GM18511 (cell line): ENCODE measurements around the gene CCL27.

ENCODE experiments used
- ATAC-seq: cut with Tn5 transposase; IDR thresholded peaks from one replicate; pipeline ENCODE4 v1.9.1; 2021; ENCODE audit warnings: mild to moderate bottlenecking, moderate library complexity; ENCODE audit not compliant: unreplicated experiment

CCL27 gene, protein sequence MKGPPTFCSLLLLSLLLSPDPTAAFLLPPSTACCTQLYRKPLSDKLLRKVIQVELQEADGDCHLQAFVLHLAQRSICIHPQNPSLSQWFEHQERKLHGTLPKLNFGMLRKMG

DNA sequence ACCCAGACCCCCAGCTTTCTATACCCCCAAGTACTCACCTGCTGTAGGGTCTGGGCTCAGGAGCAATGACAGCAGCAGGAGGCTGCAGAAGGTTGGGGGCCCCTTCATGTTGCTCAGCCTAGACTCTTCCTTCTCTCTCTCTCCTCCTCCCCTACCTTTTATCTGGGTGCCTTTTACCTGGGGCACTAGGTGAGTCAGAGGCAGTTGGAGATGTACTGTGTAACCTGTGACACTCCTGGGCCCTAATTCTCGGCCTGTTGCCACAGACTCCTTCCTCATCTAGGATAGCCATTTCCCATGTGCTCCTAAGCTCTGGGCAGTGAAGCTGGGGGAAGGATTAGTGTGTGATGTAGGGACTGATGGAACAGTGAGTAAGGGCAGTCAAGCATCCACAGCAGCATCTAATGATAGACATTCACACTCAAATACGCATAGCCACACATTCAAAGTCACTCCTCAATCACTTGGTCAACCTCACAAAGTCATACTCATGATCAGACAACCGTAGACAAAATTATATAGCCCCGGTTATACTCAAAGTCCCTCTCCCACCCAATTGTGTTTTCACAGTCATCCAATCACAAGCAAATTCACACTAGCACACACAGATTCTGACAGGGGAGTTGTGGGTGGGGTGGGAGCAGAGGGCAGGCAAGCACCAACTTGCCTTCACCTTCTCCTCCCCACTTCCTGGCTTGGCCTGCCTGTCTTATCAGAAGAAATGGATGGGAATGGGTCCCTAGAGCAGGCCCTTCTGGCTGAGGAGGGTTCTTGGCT, at the start of gene CCL27:
CCL27 (minus strand) TSS at position 132 of the 777 bp plus-strand sequence; CDS start at position 108, 24 bp downstream.
- no peak for ATAC-seq

DNA sequence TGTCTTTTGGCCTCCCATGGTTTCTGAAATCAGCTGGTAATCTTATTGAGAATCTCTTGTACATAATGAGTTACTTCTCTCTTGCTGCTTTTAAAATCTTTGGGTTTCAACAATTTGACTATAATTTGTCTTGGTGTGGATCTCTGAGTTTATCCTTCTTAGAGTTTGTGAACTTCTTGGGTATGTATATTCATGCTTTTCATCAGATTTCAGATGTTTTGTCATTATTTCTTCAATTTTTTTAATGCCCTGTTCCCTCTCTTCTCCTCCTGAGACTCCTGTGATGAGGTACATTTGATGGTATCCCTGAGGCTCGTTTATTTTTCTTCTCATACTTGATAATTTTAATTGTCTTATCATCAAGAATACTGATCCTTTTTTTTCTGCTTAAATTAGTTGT, 49.7 kb upstream of the CCL27 start:
- ATAC-seq: no peak

DNA sequence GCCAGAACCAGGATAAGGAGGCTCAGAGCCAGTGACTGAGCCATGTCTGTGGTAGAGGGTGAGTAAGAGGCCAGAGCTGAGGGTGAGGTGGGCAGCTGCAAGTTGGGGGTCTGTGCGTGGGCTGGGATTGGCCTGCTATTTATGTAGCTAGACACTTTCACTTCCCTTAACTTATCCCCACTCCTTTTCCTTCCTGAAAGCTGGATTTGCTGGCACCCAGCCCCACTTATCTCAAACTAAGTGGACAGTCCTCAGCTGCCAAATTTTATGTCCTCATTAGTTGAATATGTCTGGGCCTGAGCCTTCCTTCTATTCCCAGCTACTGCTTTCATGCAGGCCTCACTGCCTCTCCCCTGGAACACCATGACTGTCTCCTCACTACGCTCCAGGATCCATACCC, 47.6 kb upstream of the CCL27 start, which contains the start of gene CCL21:
CCL21 (minus strand) TSS at position 114 of the 400 bp plus-strand sequence; CDS start at position 44, 70 bp downstream.
- no peak for ATAC-seq

DNA sequence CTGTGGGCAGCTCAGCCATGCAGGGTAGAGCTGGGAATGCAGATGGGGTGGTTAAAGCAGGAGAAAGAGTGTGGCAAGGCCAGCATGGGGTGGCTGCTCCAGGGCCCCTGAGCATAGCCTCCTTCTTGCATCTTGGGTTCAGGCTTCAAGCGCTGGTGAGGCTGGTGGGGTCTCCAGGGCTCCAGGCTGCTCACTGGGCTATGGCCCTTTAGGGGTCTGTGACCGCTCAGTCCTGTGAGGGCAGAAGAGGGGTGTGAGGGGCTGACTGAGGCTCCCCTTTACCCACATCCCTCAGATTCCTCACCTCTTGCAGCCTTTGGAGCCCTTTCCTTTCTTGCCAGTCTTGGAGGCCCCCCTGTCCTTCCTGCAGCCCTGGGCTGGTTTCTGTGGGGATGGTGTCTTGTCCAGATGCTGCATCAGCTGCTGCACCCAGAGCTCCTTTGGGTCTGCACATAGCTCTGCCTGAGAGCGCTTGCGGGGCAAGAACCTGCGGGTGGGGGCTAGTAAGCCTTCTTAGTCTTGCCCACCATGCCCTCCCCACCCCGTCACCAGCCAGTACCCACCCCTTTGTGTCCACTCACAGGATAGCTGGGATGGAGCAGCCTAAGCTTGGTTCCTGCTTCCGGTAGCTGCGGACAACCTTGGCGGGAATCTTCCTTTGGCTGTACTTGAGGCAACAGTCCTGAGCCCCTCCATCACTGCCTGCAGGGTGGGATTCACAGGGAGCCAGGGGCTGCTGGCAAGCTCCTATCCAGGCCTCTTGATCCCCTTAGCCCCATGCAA, 46.9 kb upstream of the CCL27 start:
- no peak for ATAC-seq

DNA sequence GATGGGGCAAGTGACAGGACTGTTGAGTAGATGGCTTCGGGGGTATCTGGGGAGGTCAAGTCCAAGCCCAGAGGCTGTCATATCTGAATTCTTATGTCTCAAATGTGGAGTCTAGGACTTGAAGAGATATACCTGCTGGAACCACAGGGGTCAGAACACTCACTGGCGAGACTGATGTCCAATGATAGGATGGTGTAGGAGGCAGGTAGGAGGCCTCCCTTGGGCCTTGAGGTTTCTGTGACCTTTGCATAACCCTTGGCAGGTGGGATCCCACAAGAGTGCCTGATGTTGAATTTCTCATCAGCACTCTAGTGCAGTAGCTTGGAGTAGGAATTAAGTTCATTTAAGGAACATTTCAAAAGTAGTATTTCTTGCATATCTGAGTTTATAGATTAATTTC, 44.7 kb upstream of the CCL27 start:
- no peak for ATAC-seq

DNA sequence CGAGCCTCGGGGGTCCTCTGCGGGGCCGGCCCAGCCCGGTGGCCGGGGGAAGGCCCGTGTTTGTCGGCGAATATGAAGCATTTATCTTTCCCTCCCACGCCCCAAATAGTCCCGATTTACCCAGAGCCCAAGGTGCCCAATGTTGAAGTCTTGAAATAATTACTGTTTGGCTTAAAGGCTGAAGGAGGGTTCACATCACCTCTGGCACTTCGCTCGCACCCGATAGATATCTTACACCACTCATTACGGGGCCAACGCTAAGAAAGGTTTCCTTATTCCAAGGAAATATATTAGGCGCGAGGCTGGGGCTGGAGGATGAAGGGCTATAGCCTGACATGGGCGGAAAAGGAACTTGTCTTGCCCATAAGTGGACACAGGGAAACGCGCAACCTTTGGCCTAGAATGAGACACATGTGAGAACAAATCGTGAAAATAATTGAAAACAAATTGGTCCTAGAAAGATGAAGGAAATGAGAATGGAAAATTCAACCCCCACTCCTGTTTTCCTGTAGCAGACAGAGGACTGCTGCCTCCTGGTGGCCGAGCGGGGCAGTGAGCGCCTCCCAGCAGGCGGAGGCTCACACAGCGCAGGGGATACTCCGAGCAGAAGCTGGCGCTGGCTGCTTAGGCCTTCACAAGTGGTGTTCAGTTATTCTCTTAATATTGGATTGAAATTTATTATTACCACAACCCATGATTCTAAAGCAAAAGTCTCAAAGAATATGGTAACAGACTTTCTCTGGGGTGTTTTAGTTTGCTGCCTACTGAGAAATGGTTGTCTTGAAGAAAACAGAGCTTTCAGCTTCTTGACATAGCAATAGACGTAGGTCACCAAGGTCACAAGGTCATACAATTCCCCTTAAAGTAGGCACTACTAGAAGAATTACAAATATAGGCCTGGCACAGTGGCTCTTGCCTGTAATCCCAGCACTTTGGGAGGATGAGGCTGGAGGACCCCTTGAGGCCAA, 39.6 kb upstream of the CCL27 start:
- peak; percentile 91 for ATAC-seq

DNA sequence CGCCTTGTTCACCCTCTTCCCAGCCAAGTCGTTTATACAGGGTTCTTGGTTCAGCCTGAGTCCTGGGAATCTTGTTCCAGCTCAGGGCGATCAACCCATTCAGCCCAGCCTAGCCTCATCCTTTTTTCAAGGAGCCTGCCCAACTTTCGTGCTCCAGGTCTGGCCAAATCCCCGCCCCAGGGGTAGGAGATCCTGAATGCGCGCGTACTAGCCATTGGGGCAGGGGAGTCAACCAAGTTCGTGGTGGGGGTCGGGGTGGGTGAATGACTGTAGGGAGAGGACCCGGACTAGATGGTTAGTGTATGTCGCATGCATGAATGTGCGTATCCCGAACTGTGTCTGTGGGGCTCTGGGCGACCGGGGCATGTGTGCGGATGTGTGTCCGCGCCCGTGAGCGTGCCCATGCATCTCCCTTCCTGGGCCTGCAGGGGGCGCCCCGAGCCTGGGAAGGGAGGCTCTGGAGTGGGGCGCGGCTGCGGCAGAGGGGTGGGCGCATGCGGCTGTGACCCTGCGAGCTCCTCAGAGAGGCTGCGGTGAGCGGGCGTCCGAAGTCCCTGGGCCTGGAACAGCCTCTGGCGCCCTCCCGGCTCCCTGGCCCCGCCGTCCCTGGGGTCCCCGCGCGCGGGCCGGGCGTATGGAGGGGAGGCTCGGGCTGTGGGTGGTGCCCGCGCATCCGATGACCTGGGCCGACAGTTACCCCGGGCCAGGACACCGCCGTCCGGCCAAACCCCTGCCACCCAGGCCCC, 38.7 kb upstream of the CCL27 start:
- ATAC-seq: peak; percentile 63

DNA sequence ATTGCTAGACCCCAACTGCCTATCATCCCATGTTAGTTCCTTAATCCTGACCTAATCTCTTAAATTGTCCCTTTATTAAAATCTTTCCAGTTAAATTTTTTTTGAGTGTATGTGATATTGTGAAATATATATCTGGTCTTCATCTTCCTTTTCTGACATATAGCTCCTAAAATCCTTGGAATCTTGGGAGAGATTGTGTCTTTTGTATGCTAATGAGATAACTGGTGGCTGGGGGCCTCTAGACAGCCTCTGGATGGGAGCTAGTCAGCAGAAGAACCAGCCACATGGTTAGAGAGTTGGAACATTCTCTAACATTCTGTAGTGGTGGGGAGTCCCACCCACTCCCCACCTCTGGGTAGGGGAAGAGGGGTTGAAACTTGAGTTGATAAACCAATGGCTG, 32.4 kb upstream of the CCL27 start:
- ATAC-seq: no peak

DNA sequence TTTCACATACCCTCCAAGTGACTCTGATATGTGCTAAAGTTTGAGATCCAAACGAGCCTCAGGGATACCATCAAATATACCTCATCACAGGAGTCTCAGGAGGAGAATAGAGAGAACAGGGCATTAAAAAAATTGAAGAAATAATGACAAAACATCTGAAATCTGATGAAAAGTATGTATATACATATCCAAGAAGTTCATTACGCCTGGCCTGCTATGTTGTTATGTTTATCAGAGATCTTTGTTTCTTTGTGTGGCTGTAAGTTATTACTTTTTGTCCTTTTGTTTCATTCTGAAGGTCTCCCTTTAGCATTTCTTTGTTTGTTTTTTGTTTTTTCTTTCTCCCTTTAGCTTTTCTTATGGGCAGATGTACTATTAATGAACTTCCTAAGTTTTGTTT, 31.1 kb upstream of the CCL27 start:
- ATAC-seq: no peak

DNA sequence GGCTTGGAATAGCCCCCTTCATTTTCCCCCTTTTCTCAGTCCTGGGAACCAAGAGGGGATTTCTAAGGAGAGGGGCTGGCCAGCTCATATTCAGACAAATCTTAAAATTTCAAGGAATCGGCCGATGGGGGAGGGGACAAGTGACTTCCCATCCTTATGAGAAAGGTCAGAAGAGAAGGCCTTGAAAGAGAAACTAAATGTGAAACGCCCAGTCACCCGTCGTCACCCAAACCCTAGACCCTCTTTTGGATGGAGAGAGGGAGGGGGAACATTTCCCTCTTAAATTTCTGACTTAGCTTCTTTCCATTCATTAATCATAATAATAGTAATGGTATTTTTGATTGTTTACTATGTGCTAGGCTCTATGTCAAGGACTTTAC, 29.5 kb upstream of the CCL27 start:
- ATAC-seq: no peak

DNA sequence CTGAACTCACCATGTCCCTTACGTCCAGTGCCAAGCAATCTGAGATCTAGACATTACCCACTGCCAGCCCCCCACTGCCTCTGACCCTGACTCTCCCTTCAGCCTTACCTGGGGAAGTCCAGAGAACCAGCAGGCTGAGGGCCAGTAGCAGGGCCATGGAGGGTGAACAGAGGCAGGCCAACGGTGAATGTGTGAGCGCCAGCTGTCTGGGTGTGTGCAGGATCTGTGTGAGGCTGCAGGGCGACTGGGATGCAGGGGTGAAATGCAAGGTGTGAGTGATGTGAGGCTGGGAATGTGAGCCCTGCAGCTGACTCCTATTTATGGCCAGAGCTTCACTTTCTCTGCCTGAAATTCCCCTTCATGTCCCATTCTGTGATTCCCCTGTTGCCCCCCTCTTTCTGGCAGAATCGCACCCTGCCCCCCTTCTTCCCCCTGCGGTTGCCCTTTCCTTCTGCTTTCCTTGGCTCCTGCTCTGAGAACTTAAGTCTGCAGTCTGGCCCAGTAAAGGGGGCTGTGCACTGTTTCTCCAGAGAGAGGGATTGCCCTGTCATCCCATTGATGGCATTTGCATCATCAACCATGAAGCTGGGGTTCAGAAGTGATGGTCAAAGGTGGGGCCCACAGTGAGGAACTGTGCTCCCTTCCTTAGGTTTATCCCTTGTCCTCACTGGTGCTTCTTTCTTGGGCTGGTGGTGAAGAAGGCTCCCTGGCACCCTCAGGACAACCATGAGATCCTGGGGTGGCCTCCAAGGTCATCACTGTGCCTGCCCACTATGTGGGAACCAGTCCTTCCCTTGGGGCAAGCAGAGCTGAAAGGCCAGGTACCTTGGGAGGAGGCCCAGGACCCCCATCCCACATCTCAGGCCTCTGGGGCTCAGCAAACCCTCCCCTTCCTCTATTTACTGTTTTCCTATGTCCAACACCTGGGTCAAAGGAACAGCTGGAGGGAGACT, 28.8 kb upstream of the CCL27 start, which contains the start of gene CCL19:
CCL19 (minus strand) TSS at position 294 of the 953 bp plus-strand sequence; CDS start at position 157, 137 bp downstream.
- no peak for ATAC-seq

DNA sequence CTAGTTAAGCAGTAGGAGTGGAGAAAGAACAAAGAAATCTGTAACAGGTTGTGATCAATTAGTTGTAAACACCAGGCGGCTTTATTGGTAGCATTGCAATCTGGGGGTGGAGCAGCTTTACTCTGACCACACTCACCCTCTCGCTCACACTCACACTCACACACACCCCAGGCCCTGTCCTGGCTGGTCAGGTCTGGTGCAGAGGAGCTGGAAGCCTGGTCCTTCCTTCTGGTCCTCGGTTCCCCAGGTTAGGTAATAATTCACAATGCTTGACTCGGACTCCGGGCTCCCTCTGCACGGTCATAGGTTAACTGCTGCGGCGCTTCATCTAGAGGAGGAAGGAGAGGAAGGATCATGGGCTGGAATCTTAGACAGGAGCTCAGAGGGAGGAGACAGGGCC, 27.1 kb upstream of the CCL27 start:
- no peak for ATAC-seq

DNA sequence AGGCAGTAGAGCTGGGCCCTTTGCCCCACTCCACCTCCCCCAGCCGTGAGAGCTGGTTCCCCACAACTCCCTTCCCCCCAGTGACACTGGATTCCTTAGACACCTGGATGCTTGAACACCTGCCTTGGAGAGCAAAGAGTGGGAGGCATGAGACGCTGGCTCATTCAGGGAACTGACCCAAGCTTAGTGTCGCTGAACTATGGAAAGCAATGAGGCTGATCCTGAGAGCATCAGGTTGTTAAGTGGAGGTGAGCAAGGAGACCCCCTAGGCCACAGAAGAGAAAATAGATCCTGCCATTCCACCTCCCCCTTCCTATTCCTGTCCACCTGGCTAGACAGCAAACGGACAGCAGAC, 26.6 kb upstream of the CCL27 start:
- ATAC-seq: no peak

DNA sequence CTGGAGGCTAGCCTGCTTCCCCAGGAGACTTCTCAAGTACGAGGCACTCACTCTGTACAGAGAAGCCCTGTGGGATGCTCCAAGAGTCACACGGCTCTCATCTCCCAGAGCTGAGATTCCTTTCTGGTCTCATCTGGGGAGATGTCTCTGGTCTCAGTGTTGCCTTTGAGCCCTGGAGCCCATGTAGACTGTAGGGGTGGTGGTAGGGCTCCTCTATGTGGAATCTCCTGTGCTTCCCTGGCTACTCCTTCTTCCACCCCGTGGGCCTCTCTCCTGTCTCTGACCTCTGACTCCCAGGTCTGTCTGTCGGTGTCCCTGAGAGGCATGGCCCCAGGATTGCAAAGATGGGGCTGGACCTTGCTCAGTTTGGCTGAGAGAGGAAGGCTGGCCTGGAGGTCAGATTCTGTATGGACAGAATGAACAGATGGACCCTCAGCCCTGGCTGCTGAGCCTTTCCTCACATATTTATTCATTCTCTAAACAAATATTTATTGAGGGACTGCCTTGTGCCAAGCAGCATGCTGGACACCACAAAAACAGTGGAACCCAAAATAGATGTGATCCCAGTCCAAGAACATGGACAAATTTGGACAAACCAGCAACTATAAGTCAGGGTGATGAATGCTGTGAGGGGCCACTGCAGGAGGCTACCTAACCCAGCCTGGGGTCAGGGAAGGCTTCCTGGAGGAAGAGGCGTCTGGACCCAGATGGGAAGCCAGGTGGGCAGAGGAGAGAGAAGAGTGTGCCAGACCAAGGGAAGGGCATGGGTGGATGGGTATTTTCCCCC, 26.1 kb upstream of the CCL27 start:
- ATAC-seq: no peak

DNA sequence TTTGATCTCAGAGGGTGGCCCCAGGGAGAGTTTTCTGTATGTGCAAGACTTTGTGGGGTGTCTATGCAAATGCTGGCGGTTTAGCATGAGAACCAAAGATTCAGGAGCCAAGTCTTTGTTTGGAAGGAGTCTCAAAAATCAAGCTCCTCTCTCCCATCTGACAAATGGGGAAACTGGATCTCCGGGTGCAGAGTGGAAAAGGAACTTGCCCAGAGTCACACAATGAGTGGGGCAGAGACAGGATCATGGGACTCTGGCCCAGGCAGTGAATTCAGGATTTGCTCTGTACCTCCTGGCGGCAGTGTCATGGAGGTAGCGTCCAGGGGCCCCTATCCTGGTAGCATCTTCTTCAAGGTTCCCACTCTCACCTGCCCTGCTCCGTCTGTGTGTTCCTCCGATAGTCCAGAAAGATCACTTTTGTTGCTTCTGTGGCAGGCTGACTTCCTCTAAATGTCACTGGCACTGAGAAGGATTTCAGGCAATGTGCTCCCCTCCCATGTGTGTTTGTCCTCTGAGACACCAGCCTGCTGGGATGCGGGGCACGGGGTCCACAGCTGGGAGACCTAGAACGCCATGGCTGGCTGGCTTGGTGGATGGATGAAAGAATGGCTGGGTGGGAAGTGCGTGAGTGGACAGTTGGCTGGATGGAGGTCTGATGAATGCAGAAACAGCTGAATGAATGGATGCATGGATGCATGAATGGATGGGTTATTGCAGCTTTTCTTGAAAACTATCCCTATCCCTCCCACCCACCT, 25.0 kb upstream of the CCL27 start:
- ATAC-seq: no peak

DNA sequence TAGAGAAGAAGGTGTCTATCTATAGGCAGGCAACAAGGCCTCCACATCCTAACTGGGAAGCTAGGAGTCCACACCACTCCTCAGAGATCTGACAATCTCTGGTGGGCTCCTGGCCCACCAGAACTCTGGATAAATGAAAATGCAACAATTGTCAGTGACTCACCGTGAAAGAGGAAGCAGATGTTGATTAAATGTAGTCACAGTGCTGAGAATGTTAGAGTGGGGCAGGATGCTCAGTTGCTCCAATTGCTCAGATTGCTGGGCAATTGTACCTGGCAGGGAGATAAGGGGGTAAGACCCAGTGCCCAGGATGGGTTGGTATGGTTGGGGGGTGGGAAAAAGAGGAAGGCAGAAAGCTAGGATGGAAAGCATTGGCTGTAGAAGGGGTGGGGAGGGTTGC, 24.3 kb upstream of the CCL27 start:
- ATAC-seq: no peak

DNA sequence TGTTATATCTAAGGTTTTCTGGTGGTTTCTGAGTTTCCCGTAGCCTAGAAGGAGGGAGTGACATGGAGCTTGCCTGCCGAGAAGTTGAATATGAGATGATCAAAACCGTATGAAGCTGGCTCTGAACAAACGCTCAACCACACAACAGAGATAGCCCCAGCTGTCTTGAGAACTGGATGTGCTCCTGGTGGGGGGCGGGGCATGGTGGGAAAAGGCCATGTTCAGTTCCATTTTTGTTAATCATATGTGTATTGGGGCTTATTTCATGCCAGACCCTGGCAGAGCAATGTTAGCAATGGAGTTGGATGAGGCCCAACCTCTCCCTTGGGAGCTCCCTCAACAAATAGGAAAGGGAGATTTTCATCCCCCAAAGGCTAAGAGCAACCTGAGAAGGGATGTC, 23.8 kb upstream of the CCL27 start:
- ATAC-seq: no peak
